NCI-H2196 treated with DMSO at 0.1 percent for 48 hours (cell line): ENCODE data around the gene ERICH6.

ENCODE experiments used
- DNase-seq: peaks from one replicate; lab custom pipeline; 2025; ENCODE audit not compliant: unreplicated experiment; lab: John Stamatoyannopoulos, UW

The ERICH6 gene

GRCh38 chr3:150736903-150737832 is 33.4 kb upstream of the ERICH6 start:
- DNase-seq: no peak

DNA sequence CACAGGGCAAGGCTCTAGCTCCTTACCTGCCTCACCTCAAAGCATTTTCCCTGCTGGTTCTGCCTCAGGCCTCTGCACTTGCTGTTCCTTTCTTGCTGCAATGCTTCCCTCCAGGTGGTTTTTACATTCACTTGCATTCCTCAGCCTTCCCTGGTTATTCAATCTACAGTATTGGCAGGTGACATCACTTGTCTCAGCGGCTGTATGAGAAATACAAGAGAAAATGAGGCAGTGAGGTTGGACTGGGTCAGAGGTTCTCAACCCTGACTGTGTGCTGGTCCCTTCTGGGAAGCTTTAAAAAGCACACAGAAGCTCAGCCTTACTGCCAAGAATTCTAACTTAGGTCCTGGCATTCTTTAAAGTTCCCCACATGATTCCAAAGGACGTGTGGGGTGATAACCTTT is 32.6 kb upstream of the ERICH6 start:
- DNase-seq: no peak

DNA sequence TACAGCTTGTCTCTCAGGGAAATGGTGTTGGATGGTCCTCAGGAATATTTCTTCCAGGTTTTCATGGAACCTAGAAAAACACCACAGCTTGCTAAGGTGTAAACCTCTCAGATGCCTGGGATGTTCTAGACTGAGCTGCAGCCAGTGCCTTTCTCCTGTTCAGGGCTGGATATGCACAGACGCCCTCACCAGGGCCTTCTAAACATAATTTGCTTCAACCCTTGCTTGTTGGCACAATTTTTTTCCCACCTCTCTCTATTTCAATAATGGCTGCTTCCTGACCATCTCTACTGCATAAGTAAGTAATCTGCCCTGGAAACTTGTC is 31.0 kb upstream of the ERICH6 start:
- no peak for DNase-seq

DNA sequence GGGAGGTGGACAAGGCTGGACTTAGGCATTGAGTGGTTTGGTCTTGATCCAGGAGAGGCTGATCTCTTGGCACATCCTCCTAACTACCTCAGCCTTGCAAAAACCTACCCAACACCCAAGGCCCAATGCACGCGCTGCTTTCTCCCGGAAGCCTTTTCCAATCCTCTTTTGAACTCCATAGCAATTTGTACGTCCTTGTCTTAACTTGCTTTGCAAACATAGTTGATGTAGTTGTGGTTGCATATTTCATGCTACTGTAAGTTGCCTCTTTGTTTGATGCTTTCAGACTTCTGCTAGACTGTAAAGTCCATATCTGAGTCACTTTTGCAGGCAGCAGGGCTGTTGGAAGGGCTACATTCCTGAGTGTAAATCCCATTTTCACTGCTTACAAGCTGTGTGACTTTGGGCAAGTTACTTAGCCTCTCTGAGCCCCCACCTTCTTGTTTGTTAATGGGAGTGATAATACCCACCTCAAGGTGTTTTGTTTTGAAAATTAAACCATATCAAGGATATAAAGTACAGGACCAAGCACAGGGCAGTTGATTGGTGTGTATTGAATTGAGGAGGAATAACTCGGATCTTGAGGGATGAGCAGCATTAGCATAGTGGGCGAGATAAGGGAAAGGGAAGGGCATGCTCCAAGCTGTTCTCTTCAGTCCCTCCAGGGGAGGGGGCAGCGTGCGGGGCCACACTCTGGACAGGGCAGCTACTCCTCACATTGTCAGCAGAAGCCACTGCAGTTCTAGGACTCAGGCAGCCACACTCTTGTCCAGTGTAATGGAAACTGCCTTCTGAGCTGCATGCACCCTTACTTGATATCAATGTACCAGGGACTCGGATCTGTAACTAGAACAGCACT is 30.4 kb upstream of the ERICH6 start:
- no peak for DNase-seq

- no peak for DNase-seq
Observed at GRCh38 chr3:150733373-150733935, 29.7 kb upstream of the ERICH6 start.

- no peak for DNase-seq
Observed at GRCh38 chr3:150729682-150730360, 26.1 kb upstream of the ERICH6 start.

DNA sequence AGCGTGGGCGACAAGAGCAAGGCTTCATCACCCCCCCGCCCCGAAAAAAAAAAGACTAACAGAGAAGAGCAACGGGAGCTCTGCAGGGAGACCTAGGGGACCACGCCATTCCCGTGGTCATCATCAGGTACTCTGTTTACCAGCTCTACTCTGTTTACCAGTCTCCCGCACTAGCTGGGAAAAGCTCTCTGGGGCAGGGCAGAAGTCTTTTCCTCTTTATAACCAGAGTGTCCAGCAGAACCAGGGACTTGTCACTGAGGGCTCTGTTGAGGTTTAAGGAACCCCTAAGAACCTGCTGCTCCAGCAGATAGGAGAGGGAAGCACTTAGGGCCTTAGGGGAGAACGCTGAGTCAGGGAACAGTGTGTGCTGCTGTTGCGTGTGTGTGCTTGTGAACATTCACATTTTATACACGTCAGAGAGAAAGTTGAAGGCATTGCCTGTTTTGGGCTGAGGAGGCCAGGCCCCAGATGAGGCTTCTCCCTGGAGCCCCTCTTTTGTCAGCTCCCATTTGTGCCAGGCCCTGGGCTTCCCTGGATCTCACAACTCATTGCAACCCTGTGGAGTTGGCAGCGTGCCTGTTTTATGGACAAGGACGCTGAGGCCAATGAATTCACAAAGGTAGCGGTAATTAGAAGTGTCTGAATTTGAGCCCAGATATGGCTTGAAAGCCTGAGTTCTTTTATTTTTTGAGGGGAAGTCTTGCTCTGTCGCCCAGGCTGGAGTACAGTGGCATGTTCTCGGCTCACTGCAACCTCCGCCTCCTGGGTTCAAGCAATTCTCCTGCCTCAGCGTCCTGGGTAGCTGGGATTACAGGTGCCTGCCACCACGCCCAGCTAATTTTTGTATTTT is 24.2 kb upstream of the ERICH6 start:
- no peak for DNase-seq

GRCh38 chr3:150725548-150725947 is 21.8 kb upstream of the ERICH6 start:
- no peak for DNase-seq

GRCh38 chr3:150723946-150724345 is 20.2 kb upstream of the ERICH6 start:
- DNase-seq: no peak

- no peak for DNase-seq
Observed at GRCh38 chr3:150722267-150722666, 18.5 kb upstream of the ERICH6 start.

DNA sequence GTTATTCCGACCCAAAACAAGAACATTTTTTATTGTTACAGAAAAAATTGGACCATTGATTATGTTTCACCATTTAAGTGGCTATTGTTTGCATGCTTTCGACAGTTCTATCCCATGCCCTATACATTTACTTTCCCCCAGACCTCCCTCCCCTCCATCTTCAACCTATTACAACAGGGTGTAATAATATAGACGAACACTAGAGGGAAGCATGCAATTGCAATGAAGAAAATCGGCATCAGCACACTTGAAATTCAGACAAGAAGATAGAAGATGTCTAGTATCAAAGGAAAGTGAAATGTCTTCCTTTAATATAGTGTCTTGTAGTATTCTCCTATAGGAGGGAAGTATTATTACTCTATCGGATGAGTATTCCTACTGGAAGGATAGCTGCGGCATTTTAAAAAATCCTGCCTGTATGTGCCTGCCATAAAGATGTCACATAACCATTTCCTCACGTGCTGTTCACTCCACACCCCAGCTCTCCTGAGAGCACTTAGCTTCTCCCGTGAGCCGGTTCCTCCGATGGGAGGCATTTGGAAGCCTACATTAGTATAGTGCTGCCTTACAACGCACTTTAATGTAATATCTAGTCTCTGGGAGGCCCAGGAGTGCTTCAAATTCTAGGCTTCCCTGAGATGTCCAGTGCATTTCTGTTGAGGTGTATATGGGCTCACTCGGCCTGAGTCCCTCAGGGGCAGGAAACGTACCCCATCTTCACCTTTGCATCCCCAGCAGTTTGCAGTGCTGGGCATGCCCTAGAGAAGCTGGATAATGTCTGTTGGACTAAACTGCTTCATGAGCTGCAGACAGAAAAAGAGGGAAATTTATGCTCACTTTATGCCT is 17.8 kb upstream of the ERICH6 start:
- DNase-seq: peak; percentile 17

DNA sequence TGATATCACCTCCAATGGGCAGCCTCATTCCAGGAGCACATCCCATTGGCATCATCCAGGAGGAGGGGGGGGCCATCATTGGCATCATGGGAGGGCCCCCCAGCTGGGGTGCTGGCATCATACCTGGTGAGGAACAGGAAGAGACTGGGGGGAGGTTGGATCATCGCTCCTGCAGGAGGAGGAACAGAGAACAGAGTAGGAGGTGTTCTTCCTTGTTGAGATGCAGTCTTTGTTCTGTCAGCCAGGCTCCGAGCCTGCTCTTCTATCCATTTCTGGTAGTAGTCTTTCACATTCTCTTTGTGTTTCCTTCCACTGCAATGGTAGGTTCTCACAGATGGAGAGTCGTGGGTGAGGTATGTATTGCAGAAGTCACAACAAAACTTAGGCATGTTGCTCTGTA is 16.7 kb upstream of the ERICH6 start:
- DNase-seq: no peak

DNA sequence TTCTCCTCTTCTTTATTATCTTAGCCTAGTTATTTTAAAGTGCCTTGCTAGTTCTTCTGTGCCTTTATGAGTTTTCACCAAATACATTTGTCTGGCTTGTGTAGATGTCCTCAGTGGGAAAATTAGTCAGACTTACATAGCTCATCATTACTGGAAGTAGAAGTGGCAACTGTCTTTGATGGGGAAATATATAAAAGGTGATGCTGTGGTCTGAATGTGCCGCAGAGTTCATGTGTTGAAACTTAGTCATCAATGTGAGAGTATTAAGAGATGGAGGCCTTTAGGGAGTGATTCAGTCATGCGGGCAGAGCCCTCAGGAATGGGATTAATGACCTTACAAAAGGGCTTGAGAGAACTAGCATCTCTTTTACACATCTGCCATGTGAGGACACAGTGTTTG is 6.4 kb upstream of the ERICH6 start:
- no peak for DNase-seq

DNA sequence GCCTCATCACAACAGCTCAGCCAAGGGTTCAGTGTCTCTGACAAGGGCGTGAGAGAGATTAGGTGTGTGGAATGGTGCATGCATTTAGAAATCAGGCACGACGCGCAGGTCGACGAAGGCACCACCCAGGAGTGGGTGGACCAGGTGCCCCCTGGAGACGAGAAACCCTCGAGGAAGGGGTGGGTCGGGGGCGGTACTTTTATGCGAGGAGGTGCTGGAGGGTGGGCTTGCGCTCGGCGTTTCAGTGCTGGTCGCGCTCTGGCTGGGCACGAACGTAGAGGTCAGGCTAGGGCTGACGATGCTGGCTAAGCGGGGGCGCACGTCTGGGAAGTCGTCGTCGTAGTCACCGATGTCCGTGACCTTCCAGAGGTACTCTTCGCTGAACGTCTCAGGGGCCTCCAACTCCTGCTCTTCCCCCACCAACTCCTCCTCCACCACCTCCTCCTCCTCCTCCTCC is 393 bp downstream of the ERICH6 start:
- DNase-seq: no peak

DNA sequence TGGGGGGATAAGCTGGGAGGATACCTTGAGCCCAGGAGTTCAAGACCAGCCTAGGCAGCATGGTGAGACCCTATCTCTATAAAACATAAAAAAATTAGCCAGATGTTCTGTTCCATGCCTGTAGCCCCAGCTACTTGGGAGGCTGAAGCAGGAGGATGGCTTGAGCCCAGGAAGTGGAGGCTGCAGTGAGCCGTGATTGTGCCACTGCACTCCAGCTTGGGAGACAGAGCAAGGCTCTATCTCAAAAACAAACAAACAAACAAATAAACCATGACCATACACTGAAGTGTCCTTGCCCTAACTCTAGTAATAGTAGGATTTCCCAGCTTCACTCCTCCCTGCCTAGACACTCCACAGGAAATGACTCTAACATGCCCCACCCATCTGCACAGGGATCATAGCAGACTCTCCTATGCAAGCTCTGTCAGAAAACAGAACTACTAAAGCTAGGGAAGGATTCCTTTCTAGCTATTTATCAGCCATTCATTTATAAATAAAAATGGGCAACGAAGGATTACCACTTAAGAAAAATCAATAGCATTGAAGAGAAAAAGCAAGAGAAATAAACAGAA is 4.6 kb downstream of the ERICH6 start:
- DNase-seq: no peak

DNA sequence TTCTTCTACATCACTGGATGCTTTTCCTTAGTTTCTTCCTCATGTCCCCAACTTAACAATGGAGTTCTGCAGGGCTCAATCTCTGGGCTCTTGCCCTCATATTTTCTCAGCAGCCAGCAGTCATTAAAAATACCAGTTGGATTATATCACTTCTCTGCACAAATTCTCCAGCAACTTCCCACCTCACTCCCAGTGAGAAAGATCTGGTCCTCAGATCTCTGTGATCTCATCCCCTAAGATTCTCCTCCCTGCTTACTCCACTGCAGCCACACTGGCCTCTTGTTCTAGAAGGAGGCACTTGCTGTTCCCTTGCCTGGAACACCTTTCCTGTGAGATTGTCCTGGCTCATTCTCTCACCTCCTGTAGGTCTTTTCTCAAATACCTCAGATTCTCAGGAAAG is 6.1 kb downstream of the ERICH6 start:
- no peak for DNase-seq

GRCh38 chr3:150691414-150692040 is 12.2 kb downstream of the ERICH6 start:
- no peak for DNase-seq

GRCh38 chr3:150687613-150688012 is 16.1 kb downstream of the ERICH6 start:
- no peak for DNase-seq

DNA sequence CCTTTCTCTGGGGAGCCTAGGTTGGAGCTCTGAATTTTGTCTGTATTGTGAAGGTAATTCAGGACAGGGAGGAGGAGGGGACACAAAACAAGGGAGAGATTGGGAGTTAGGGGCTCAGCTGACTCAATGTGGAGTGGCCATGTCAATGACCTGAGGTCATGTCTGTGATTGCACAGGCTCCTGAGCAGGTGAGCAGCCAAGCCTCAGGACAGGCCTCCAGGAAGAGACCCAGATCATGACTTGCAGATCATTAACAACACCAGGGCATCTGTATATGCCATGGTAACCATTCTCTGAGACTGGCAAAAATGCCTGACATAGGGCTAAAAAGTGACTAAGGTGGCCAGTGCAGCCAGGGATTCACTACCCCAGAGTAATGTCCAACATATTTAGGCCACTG is 20.9 kb downstream of the ERICH6 start:
- no peak for DNase-seq
